ENCODE results near the gene MRPL11. TPM values are rescaled to one million over a fixed set of nuclear protein-coding genes. Genes with fewer than 3 reads are reported as not detected.

The MRPL11 gene
- total and polyA plus RNA-seq, 4 donors, result 18.0 to 45.6 (median 32.3) TPM

GRCh38 chr11:66472054-66472453, 33.4 kb upstream of the MRPL11 start:
- Histone ChIP-seq H3K4me3 (ENCODE audit: low read depth in 1 of 3, low read length in 3 of 3) (no peak overlapping the region), H3K9me3 (ENCODE audit: control insufficient read depth in 4 of 4, low read length in 3 of 4) (no peaks in the 10 kb centered on the region), H3K4me1 (ENCODE audit: control insufficient read depth in 4 of 4, insufficient read depth in 4 of 4, low read length in 3 of 4) (peaks cover 2 to 10% (median 8%) of the 10 kb centered on the region in 4 donors), H3K9ac (ENCODE audit: low read depth in 1 of 2, low read length in 2 of 2) (no peak overlapping the region), H3K36me3 (ENCODE audit: control insufficient read depth in 4 of 4, insufficient read depth in 3 of 4, low read depth in 1 of 4, low read length in 3 of 4) (peaks cover 0 to 8% (median 0%) of the 10 kb centered on the region in 4 donors), H3K27ac (ENCODE audit: low read depth in 1 of 2, low read length in 2 of 2) (no peak overlapping the region), H3K27me3 (ENCODE audit: control insufficient read depth in 4 of 4, insufficient read depth in 4 of 4, low read length in 3 of 4) (no peaks in the 10 kb centered on the region)
- no peak for TF ChIP-seq EGR1 (IDR thresholded peaks at IDR 0.05; ENCODE audit: low read depth in 2 of 2)
- no peak for TF ChIP-seq CTCF (IDR thresholded peaks at IDR 0.05; ENCODE audit: low read depth, low read length, missing input control)
- TF ChIP-seq, protein P1, sequence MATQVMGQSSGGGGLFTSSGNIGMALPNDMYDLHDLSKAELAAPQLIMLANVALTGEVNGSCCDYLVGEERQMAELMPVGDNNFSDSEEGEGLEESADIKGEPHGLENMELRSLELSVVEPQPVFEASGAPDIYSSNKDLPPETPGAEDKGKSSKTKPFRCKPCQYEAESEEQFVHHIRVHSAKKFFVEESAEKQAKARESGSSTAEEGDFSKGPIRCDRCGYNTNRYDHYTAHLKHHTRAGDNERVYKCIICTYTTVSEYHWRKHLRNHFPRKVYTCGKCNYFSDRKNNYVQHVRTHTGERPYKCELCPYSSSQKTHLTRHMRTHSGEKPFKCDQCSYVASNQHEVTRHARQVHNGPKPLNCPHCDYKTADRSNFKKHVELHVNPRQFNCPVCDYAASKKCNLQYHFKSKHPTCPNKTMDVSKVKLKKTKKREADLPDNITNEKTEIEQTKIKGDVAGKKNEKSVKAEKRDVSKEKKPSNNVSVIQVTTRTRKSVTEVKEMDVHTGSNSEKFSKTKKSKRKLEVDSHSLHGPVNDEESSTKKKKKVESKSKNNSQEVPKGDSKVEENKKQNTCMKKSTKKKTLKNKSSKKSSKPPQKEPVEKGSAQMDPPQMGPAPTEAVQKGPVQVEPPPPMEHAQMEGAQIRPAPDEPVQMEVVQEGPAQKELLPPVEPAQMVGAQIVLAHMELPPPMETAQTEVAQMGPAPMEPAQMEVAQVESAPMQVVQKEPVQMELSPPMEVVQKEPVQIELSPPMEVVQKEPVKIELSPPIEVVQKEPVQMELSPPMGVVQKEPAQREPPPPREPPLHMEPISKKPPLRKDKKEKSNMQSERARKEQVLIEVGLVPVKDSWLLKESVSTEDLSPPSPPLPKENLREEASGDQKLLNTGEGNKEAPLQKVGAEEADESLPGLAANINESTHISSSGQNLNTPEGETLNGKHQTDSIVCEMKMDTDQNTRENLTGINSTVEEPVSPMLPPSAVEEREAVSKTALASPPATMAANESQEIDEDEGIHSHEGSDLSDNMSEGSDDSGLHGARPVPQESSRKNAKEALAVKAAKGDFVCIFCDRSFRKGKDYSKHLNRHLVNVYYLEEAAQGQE (IDR thresholded peaks at IDR 0.05), result no peak
- no peak for TF ChIP-seq RXRA (IDR thresholded peaks at IDR 0.05)
- no peak for TF ChIP-seq FOXA1 (IDR thresholded peaks at IDR 0.05)
- TF ChIP-seq MAX (IDR thresholded peaks at IDR 0.05), result no peak
- no peak for TF ChIP-seq RAD21 (IDR thresholded peaks at IDR 0.05)
- no peak for TF ChIP-seq SP1 (IDR thresholded peaks at IDR 0.05)
- TF ChIP-seq JUND (IDR thresholded peaks at IDR 0.05), result no peak
- TF ChIP-seq FOXA2 (IDR thresholded peaks at IDR 0.05), result no peak
- TF ChIP-seq, protein P2, sequence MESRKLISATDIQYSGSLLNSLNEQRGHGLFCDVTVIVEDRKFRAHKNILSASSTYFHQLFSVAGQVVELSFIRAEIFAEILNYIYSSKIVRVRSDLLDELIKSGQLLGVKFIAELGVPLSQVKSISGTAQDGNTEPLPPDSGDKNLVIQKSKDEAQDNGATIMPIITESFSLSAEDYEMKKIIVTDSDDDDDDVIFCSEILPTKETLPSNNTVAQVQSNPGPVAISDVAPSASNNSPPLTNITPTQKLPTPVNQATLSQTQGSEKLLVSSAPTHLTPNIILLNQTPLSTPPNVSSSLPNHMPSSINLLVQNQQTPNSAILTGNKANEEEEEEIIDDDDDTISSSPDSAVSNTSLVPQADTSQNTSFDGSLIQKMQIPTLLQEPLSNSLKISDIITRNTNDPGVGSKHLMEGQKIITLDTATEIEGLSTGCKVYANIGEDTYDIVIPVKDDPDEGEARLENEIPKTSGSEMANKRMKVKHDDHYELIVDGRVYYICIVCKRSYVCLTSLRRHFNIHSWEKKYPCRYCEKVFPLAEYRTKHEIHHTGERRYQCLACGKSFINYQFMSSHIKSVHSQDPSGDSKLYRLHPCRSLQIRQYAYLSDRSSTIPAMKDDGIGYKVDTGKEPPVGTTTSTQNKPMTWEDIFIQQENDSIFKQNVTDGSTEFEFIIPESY (IDR thresholded peaks at IDR 0.05), result no peak
- no peak for TF ChIP-seq HNF4A (conservative IDR thresholded peaks at IDR 0.05)
- no peak for TF ChIP-seq GABPA (IDR thresholded peaks at IDR 0.05 in 1 of 2, conservative IDR thresholded peaks at IDR 0.05 in 1 of 2)
- no peak for TF ChIP-seq YY1 (IDR thresholded peaks at IDR 0.05)
- TF ChIP-seq HNF4G (IDR thresholded peaks at IDR 0.05), result no peak
- WGBS, result 96% methylated on average over 9 of the region's 9 CpGs
- DNase-seq (ENCODE audit: low spot score), result no peak

DNA sequence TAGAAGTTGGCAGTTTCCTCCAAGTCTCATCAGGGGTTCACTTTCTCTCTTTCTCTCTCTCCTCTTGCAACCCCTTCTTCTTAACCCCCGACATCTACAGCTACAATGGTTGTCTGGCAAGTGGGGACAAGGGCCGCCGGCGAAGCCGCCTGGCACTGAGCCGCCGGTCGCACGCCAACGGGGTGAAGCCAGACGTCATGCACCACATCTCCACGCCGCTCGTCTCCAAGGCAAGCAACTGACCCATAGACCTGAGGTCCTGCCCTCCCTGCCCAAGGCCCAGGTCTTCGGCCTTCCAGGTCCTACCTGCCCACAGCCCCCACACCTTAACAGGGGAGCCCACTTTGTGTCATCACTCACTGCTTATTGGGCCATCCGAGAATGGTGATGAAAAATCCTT, 32.5 kb upstream of the MRPL11 start:
- Histone ChIP-seq H3K9ac (ENCODE audit: low read depth in 1 of 2, low read length in 2 of 2) (no peak overlapping the region), H3K9me3 (ENCODE audit: control insufficient read depth in 4 of 4, low read length in 3 of 4) (no peaks in the 10 kb centered on the region), H3K36me3 (ENCODE audit: control insufficient read depth in 4 of 4, insufficient read depth in 3 of 4, low read depth in 1 of 4, low read length in 3 of 4) (peaks cover 0 to 8% (median 0%) of the 10 kb centered on the region in 4 donors), H3K4me3 (ENCODE audit: low read depth in 1 of 3, low read length in 3 of 3) (no peak overlapping the region), H3K27ac (ENCODE audit: low read depth in 1 of 2, low read length in 2 of 2) (no peak overlapping the region), H3K27me3 (ENCODE audit: control insufficient read depth in 4 of 4, insufficient read depth in 4 of 4, low read length in 3 of 4) (no peaks in the 10 kb centered on the region), H3K4me1 (ENCODE audit: control insufficient read depth in 4 of 4, insufficient read depth in 4 of 4, low read length in 3 of 4) (peaks cover 4 to 14% (median 9%) of the 10 kb centered on the region in 4 donors)
- 96% methylated on average over 16 of the region's 16 CpGs for WGBS
- TF ChIP-seq EGR1 (IDR thresholded peaks at IDR 0.05; ENCODE audit: low read depth in 2 of 2) (no peak), RXRA (IDR thresholded peaks at IDR 0.05) (no peak), FOXA2 (IDR thresholded peaks at IDR 0.05) (no peak), SP1 (IDR thresholded peaks at IDR 0.05) (no peak), MAX (IDR thresholded peaks at IDR 0.05) (no peak), RAD21 (IDR thresholded peaks at IDR 0.05) (no peak)
- TF ChIP-seq, protein P1 (IDR thresholded peaks at IDR 0.05), result no peak
- no peak for DNase-seq (ENCODE audit: low spot score)
